ENCODE measurements around the gene SIM1.

DNA sequence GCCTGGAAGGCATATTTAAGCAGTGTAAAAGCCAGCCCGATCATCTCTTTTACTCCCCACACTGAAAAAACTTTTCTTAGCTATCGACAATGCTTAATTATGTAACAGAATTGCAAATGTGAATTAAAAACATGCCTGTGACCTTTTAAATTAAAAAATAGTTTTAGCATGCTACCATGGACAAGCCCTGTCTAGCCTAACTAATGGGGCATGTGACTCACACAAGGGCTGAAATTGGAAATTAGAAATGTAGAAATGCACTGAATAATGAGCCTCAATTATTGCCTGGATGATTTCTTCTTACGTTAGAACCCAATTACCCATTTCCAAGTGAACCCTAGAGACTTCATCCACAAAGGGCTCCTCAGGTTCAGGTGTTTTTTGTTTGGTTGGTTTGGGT lies 82.7 kb downstream of the SIM1 start:
- TF ChIP-seq CEBPB (IDR thresholded peaks at IDR 0.05; ENCODE audit: low read depth, low read length): no peak
- TF ChIP-seq, protein P1, sequence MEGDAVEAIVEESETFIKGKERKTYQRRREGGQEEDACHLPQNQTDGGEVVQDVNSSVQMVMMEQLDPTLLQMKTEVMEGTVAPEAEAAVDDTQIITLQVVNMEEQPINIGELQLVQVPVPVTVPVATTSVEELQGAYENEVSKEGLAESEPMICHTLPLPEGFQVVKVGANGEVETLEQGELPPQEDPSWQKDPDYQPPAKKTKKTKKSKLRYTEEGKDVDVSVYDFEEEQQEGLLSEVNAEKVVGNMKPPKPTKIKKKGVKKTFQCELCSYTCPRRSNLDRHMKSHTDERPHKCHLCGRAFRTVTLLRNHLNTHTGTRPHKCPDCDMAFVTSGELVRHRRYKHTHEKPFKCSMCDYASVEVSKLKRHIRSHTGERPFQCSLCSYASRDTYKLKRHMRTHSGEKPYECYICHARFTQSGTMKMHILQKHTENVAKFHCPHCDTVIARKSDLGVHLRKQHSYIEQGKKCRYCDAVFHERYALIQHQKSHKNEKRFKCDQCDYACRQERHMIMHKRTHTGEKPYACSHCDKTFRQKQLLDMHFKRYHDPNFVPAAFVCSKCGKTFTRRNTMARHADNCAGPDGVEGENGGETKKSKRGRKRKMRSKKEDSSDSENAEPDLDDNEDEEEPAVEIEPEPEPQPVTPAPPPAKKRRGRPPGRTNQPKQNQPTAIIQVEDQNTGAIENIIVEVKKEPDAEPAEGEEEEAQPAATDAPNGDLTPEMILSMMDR (IDR thresholded peaks at IDR 0.05; ENCODE audit: control extremely low read depth in 1 of 3, insufficient read depth in 1 of 3, low read depth in 1 of 3, low read length in 3 of 3): no peak
- TF ChIP-seq TAF1 (IDR thresholded peaks at IDR 0.05; ENCODE audit: low read depth, low read length): no peak
- no peak for TF ChIP-seq POLR2A (IDR thresholded peaks at IDR 0.05; ENCODE audit: control extremely low read depth in 1 of 2, low read depth in 2 of 2, low read length in 2 of 2)
- no peak for TF ChIP-seq EP300 (IDR thresholded peaks at IDR 0.05; ENCODE audit: borderline replicate concordance in 1 of 2, low read depth in 2 of 2, low read length in 2 of 2)
- TF ChIP-seq FOSL1 (IDR thresholded peaks at IDR 0.05; ENCODE audit: insufficient read depth, low read depth, low read length): no peak
- TF ChIP-seq SP1 (IDR thresholded peaks at IDR 0.05; ENCODE audit: low read depth, low read length): no peak
- no peak for TF ChIP-seq YY1 (IDR thresholded peaks at IDR 0.05; ENCODE audit: low read depth, low read length)
